ENCODE results near the gene RNF111. TPM values are rescaled to one million over a fixed set of nuclear protein-coding genes. Genes with fewer than 3 reads are reported as not detected.
A peak's percentile ranks its signal among the peaks of the same experiment; 100 is the strongest.

RNF111 gene
- polyA plus RNA-seq, 2 of the 4 experiments (the other 2 are of a cell fraction), result 25.0 to 42.7 TPM

DNA sequence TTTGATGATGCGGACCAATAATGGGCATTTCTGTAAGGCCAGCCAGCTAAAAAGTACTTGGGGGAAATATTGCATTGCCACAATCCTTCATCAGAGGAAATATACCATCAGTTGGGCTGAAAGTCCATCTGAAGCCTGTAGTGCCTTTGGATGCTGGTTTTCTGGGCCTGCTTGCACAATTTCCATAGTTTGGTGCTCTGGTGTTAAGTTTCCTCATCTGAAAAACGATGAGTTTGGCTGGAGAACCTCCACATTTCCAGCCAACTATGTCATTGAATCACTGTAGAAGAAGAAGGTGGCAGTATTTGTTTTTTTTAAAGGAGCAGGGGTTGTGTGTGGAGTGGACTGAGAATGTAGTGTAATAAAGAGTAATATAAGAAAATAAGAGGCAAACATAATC is 127.6 kb downstream of the RNF111 start:
- no peak for ATAC-seq
- FAIRE-seq, result no peak
- CTCF ChIA-PET, result interaction anchor here (1.3 kb wide), 1 partner anchor 386 kb away, joined by 3 read pairs; no protein-coding TSS in a partner anchor
- 0 out of 2 replicates have a peak, but pooled peaks have one; percentile 18 for TF ChIP-seq POLR2AphosphoS2 (conservative IDR thresholded peaks at IDR 0.05; ENCODE audit: low read length)
- TF ChIP-seq, protein P1, sequence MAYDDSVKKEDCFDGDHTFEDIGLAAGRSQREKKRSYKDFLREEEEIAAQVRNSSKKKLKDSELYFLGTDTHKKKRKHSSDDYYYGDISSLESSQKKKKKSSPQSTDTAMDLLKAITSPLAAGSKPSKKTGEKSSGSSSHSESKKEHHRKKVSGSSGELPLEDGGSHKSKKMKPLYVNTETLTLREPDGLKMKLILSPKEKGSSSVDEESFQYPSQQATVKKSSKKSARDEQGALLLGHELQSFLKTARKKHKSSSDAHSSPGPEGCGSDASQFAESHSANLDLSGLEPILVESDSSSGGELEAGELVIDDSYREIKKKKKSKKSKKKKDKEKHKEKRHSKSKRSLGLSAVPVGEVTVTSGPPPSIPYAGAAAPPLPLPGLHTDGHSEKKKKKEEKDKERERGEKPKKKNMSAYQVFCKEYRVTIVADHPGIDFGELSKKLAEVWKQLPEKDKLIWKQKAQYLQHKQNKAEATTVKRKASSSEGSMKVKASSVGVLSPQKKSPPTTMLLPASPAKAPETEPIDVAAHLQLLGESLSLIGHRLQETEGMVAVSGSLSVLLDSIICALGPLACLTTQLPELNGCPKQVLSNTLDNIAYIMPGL (CRISPR knock-in tag; IDR thresholded peaks at IDR 0.05; ENCODE audit: borderline replicate concordance), result no peak
- Histone ChIP-seq H3K4me1 (no peaks in the 10 kb centered on the region), H3K4me3 (no peak overlapping the region), H3K27ac (no peak overlapping the region), H3K9me3 (no peaks in the 10 kb centered on the region), H3K4me2 (no peak overlapping the region)
- WGBS (ENCODE audit: missing lambda C conversion rate), result 67% methylated on average over 2 of the region's 2 CpGs
- no peak for DNase-seq (ENCODE audit: low read depth in 1 of 2, low spot score in 1 of 2)
- POLR2A ChIA-PET, result no interaction called here

DNA sequence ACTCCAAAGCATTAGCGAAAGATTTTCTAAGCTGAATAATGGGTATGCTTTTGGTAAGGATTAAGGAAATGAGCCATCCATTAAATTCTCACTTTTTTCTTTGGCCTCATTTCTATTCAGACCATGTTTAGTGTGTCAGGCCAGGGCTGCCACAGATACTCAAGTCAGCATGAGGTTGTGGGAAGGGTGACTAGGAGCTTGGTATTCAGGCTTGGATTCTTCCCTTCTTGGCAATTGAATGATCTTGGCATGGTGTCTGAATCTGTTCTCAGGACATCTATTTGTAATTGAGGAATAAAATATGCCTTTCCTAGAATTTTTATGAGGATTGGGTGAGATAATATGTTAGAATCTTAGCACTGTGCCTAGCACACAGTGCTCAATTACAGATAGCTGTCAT is 128.7 kb downstream of the RNF111 start:
- Histone ChIP-seq H3K9me3 (no peaks in the 10 kb centered on the region), H3K4me1 (no peaks in the 10 kb centered on the region), H3K27ac (no peak overlapping the region), H3K4me3 (no peak overlapping the region), H3K4me2 (no peak overlapping the region)
- 94% methylated on average over 1 of the region's 1 CpG for WGBS (ENCODE audit: missing lambda C conversion rate)
- POLR2A ChIA-PET, result interaction anchor here (1.1 kb wide), 1 partner anchor 257 kb away, joined by 5 read pairs; the partner anchor contains the start of gene MYO1E
- TF ChIP-seq POLR2AphosphoS2 (conservative IDR thresholded peaks at IDR 0.05; ENCODE audit: low read length), result 0 out of 2 replicates have a peak, but pooled peaks have one; percentile 47
- TF ChIP-seq, protein P2, sequence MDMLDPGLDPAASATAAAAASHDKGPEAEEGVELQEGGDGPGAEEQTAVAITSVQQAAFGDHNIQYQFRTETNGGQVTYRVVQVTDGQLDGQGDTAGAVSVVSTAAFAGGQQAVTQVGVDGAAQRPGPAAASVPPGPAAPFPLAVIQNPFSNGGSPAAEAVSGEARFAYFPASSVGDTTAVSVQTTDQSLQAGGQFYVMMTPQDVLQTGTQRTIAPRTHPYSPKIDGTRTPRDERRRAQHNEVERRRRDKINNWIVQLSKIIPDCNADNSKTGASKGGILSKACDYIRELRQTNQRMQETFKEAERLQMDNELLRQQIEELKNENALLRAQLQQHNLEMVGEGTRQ (IDR thresholded peaks at IDR 0.05), result no peak
- FAIRE-seq (no peak), ATAC-seq (no peak), DNase-seq (ENCODE audit: low read depth in 1 of 2, low spot score in 1 of 2) (no peak)
- CTCF ChIA-PET, result interaction anchor here (0.6 to 2.2 kb wide), 7 partner anchors 10 to 413 kb away, joined by 3 to 8 read pairs (median 4); no protein-coding TSS in a partner anchor

DNA sequence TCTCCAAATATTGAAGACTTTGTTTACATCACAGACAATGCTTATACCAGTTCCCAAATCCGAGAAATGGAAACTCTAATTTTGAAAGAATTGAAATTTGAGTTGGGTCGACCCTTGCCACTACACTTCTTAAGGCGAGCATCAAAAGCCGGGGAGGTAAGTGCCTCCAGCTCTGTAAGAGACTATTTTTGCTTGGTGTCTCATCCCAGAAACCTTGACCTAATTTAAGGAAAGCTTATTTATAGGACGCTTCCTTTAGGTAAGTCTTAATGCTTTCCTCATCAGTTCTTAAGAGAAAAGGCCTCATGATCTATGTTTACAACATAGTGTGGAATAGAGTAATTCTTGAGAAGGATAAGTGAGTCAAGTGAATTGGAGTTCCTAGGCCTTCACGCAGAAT is 129.3 kb downstream of the RNF111 start:
- no peak overlapping the region for H3K4me3 ChIP-seq
- ChIA-PET POLR2A (no interaction called here), CTCF (interaction anchor here (1.1 to 2.2 kb wide), 7 partner anchors 10 to 412 kb away, joined by 3 to 8 read pairs (median 4); no protein-coding TSS in a partner anchor)
- H3K4me2 ChIP-seq, result no peak overlapping the region
- peak; percentile 46 for FAIRE-seq
- no peak for ATAC-seq
- TF ChIP-seq KDM1A (IDR thresholded peaks at IDR 0.05; ENCODE audit: low read depth), result no peak
- no peak for TF ChIP-seq FOSB (CRISPR knock-in tag; IDR thresholded peaks at IDR 0.05)
- TF ChIP-seq FOSL2 (IDR thresholded peaks at IDR 0.05), result no peak
- TF ChIP-seq FOSL2 (CRISPR knock-in tag; IDR thresholded peaks at IDR 0.05), result no peak
- no peaks in the 10 kb centered on the region for H3K9me3 ChIP-seq
- WGBS (ENCODE audit: missing lambda C conversion rate), result 91% methylated on average over 6 of the region's 6 CpGs
- no peak overlapping the region for H3K27ac ChIP-seq
- DNase-seq (ENCODE audit: low read depth in 1 of 2, low spot score in 1 of 2), result no peak
- no peaks in the 10 kb centered on the region for H3K4me1 ChIP-seq

DNA sequence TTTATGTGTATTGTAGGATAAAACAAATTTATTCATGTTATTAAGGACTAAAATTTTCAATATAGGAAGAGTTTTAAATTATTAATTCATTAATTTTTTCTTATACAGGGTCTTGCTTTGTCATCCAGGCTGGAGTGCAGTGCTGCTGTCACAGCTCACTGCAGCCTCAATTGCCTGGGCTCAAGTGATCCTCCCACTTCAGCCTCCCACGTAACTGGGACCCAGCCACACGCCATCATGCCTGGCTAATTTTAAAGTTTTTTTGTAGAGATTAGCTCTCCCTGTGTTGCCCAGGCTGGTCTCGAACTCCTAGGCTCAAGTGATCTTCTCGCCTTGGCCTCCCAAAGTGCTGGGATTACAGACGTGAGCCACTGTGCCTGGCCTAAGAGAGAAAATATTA is 132.2 kb downstream of the RNF111 start:
- Histone ChIP-seq H3K27ac (no peak overlapping the region), H3K4me1 (no peaks in the 10 kb centered on the region), H3K4me3 (no peak overlapping the region), H3K4me2 (no peak overlapping the region), H3K9me3 (no peaks in the 10 kb centered on the region)
- no peak for DNase-seq (ENCODE audit: low read depth in 1 of 2, low spot score in 1 of 2)
- no peak for FAIRE-seq
- no peak for ATAC-seq
- ChIA-PET POLR2A (no interaction called here), CTCF (interaction anchor here (1.1 kb wide), 1 partner anchor 892 kb away, joined by 4 read pairs; no protein-coding TSS in a partner anchor)
- TF ChIP-seq POLR2AphosphoS2 (conservative IDR thresholded peaks at IDR 0.05; ENCODE audit: low read length) (no peak), NFE2L2 (conservative IDR thresholded peaks at IDR 0.05; ENCODE audit: low read length) (no peak), CHD4 (IDR thresholded peaks at IDR 0.05; ENCODE audit: borderline replicate concordance) (no peak), ZFP36 (IDR thresholded peaks at IDR 0.05; ENCODE audit: borderline replicate concordance, partially characterized antibody) (no peak), CBX2 (IDR thresholded peaks at IDR 0.05; ENCODE audit: borderline replicate concordance, low read depth) (no peak), ZSCAN20 (CRISPR knock-in tag; IDR thresholded peaks at IDR 0.05) (no peak), KDM1A (IDR thresholded peaks at IDR 0.05; ENCODE audit: low read depth) (no peak), CBX8 (IDR thresholded peaks at IDR 0.05) (no peak), PHF8 (IDR thresholded peaks at IDR 0.05; ENCODE audit: borderline replicate concordance, low read depth) (no peak), EHF (CRISPR knock-in tag; IDR thresholded peaks at IDR 0.05) (no peak), TFCP2L1 (CRISPR knock-in tag; IDR thresholded peaks at IDR 0.05) (no peak)
- TF ChIP-seq, protein P3, sequence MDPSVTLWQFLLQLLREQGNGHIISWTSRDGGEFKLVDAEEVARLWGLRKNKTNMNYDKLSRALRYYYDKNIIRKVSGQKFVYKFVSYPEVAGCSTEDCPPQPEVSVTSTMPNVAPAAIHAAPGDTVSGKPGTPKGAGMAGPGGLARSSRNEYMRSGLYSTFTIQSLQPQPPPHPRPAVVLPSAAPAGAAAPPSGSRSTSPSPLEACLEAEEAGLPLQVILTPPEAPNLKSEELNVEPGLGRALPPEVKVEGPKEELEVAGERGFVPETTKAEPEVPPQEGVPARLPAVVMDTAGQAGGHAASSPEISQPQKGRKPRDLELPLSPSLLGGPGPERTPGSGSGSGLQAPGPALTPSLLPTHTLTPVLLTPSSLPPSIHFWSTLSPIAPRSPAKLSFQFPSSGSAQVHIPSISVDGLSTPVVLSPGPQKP (IDR thresholded peaks at IDR 0.05; ENCODE audit: low read depth, low read length), result no peak
- TF ChIP-seq, protein P4, sequence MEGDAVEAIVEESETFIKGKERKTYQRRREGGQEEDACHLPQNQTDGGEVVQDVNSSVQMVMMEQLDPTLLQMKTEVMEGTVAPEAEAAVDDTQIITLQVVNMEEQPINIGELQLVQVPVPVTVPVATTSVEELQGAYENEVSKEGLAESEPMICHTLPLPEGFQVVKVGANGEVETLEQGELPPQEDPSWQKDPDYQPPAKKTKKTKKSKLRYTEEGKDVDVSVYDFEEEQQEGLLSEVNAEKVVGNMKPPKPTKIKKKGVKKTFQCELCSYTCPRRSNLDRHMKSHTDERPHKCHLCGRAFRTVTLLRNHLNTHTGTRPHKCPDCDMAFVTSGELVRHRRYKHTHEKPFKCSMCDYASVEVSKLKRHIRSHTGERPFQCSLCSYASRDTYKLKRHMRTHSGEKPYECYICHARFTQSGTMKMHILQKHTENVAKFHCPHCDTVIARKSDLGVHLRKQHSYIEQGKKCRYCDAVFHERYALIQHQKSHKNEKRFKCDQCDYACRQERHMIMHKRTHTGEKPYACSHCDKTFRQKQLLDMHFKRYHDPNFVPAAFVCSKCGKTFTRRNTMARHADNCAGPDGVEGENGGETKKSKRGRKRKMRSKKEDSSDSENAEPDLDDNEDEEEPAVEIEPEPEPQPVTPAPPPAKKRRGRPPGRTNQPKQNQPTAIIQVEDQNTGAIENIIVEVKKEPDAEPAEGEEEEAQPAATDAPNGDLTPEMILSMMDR (IDR thresholded peaks at IDR 0.05), result no peak
- TF ChIP-seq, protein P5, sequence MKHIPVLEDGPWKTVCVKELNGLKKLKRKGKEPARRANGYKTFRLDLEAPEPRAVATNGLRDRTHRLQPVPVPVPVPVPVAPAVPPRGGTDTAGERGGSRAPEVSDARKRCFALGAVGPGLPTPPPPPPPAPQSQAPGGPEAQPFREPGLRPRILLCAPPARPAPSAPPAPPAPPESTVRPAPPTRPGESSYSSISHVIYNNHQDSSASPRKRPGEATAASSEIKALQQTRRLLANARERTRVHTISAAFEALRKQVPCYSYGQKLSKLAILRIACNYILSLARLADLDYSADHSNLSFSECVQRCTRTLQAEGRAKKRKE (CRISPR knock-in tag; IDR thresholded peaks at IDR 0.05; ENCODE audit: low read depth), result no peak
- TF ChIP-seq, protein P6, sequence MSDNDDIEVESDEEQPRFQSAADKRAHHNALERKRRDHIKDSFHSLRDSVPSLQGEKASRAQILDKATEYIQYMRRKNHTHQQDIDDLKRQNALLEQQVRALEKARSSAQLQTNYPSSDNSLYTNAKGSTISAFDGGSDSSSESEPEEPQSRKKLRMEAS (IDR thresholded peaks at IDR 0.05), result no peak
- 95% methylated on average over 5 of the region's 5 CpGs for WGBS (ENCODE audit: missing lambda C conversion rate)
